NB4 (cell line): ENCODE data around the gene SMIM31.

Experiments used
- DNase-seq: peaks from one replicate; pipeline ENCODE4 v3.0.0; 2010; ENCODE audit warnings: low read depth
- H3K4me3 ChIP-seq: one replicate; pipeline ENCODE4 v1.5.1; 2011; ENCODE audit warnings: mild to moderate bottlenecking, low read depth, low read length, moderate library complexity
- CTCF ChIP-seq: IDR thresholded peaks from one replicate; pipeline ENCODE4 v1.5.1; 2012; ENCODE audit warnings: low read depth, low read length
- MAX ChIP-seq: IDR thresholded peaks from 2 replicates; pipeline ENCODE4 v1.6.1; 2011; ENCODE audit warnings: low read depth, low read length
- MYC ChIP-seq: IDR thresholded peaks from 2 replicates; pipeline ENCODE4 v1.6.1; 2011; ENCODE audit warnings: low read depth, low read length
- POLR2A ChIP-seq: IDR thresholded peaks from 2 replicates; pipeline ENCODE4 v1.6.1; 2011; ENCODE audit warnings: mild to moderate bottlenecking; ENCODE audit not compliant: insufficient read length; ENCODE audit errors: extremely low read depth

SMIM31 gene

GRCh38 chr4:164846566-164846965, 92.6 kb downstream of the SMIM31 start:
- TF ChIP-seq MYC (no peak), CTCF (no peak), MAX (no peak), POLR2A (no peak)
- no peak overlapping the region for H3K4me3 ChIP-seq
- no peak for DNase-seq

GRCh38 chr4:164847016-164847415, 93.1 kb downstream of the SMIM31 start:
- TF ChIP-seq MYC: no peak
- no peak for TF ChIP-seq MAX
- no peak for TF ChIP-seq CTCF
- TF ChIP-seq POLR2A: no peak
- H3K4me3 ChIP-seq: no peak overlapping the region
- DNase-seq: no peak

- no peak for DNase-seq
- TF ChIP-seq MYC: no peak
- no peak overlapping the region for H3K4me3 ChIP-seq
These were observed 94.2 kb downstream of the SMIM31 start for GRCh38 chr4:164847967-164848649.
